Glutamatergic neuron (in vitro differentiated cells): ENCODE measurements around the gene ASPA. TPM values are rescaled to one million over a fixed set of nuclear protein-coding genes. Genes with fewer than 3 reads are reported as not detected.

Experiments
- DNase-seq: peaks from one replicate; pipeline ENCODE4 v3.0.0; 2022
- H3K27ac Mint-ChIP-seq: one replicate; pipeline ENCODE4 v1.8.0; 2020; ENCODE audit warnings: mild to moderate bottlenecking, mixed read lengths, inconsistent platforms; ENCODE audit not compliant: unreplicated experiment
- H3K27me3 Mint-ChIP-seq: one replicate; pipeline ENCODE4 v1.8.0; 2020; ENCODE audit warnings: mild to moderate bottlenecking, moderate library complexity, mixed read lengths, inconsistent platforms; ENCODE audit not compliant: unreplicated experiment
- H3K36me3 Mint-ChIP-seq: one replicate; pipeline ENCODE4 v1.8.0; 2020; ENCODE audit warnings: mild to moderate bottlenecking, mixed read lengths, inconsistent platforms; ENCODE audit not compliant: unreplicated experiment
- H3K4me1 Mint-ChIP-seq: one replicate; pipeline ENCODE4 v1.8.0; 2020; ENCODE audit warnings: mild to moderate bottlenecking, low read depth, mixed read lengths, inconsistent platforms; ENCODE audit not compliant: unreplicated experiment
- H3K4me3 Mint-ChIP-seq: one replicate; pipeline ENCODE4 v1.8.0; 2020; ENCODE audit warnings: mild to moderate bottlenecking, mixed read lengths, inconsistent platforms; ENCODE audit not compliant: unreplicated experiment
- H3K9me3 Mint-ChIP-seq: one replicate; pipeline ENCODE4 v1.8.0; 2020; ENCODE audit warnings: mild to moderate bottlenecking, moderate library complexity, mixed read lengths, inconsistent platforms; ENCODE audit not compliant: unreplicated experiment
- total RNA-seq: library from RNA; stranded (reverse); fragmentation: NEBNext Ultra II Directional; extraction: Animal tissue kit (Norgen Biotek cat#: 25700); gene quantifications from one replicate; pipeline ENCODE4 v1.2.1, GENCODE V29; 2021; ENCODE audit not compliant: unreplicated experiment
- TF ChIP-seq, protein P1 (sequence below): fragments of 200-600 bp; sonication (generic); IDR thresholded peaks from one replicate; pipeline ENCODE4 v1.5.0; 2021; ENCODE audit not compliant: partially characterized antibody, unreplicated experiment

Gene ASPA
- total RNA-seq, 1 donor from 2014 or later, result not detected

DNA sequence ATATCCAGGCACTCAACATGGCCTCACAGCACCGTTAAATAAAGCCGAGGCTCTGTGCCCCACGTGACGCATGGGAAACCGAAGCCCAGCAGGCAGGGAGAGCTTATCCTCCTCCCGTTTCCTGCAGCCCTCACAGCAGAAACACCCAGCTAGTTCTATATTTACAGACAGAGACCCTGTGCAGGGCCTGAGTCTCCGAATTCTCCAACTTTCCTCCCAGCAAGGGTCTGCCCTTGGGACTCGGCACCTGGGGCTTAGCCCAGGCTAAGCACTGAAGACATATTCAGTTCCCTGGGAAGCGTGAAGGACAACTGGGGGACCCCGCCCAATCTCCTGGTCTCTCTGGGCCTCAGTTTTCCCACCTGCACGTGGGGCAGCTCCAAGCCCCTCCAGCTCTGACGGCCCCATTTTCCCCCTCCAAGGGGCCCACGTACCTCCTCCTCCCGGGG lies 52.6 kb downstream of the ASPA start:
- Mint-ChIP-seq H3K27me3 (peaks cover 2% of the 10 kb centered on the region), H3K9me3 (peaks cover 7% of the 10 kb centered on the region), H3K4me1 (no peaks in the 10 kb centered on the region), H3K36me3 (peaks cover 5% of the 10 kb centered on the region), H3K27ac (no peak overlapping the region), H3K4me3 (no peak overlapping the region)
- TF ChIP-seq, protein P1, sequence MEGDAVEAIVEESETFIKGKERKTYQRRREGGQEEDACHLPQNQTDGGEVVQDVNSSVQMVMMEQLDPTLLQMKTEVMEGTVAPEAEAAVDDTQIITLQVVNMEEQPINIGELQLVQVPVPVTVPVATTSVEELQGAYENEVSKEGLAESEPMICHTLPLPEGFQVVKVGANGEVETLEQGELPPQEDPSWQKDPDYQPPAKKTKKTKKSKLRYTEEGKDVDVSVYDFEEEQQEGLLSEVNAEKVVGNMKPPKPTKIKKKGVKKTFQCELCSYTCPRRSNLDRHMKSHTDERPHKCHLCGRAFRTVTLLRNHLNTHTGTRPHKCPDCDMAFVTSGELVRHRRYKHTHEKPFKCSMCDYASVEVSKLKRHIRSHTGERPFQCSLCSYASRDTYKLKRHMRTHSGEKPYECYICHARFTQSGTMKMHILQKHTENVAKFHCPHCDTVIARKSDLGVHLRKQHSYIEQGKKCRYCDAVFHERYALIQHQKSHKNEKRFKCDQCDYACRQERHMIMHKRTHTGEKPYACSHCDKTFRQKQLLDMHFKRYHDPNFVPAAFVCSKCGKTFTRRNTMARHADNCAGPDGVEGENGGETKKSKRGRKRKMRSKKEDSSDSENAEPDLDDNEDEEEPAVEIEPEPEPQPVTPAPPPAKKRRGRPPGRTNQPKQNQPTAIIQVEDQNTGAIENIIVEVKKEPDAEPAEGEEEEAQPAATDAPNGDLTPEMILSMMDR, result no peak
- DNase-seq, result no peak

DNA sequence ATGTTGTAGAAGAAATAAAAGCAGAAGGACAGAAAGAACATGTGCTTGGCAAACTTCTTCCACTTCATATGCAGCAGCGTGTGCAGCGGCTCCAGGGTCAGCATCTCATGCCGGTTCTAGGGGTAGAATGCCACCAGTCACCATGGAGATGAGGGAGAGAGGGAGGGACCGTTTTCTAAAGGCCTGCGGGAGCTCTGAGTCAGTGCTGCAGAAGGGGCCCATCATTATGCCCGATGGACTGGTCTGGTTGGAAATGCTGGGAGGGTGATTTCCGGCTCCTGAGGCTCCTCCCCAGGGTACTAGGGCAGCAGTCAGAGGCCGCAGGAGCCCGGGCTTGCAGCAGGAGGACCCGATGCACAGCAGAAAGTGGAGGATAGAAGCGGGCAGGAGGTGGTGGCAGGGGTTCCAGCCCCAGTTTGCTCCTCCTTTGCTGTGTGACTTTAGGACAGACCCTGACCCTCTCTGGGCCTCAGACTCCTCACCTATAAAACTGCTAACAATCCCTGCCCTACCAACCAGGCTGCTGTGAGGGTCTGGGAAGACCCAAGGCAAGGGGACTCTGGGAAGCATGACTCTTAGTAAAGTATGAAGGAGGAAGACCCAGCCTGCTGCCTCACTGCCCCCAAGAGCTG lies 53.2 kb downstream of the ASPA start:
- H3K4me3 Mint-ChIP-seq, result no peak overlapping the region
- no peaks in the 10 kb centered on the region for H3K4me1 Mint-ChIP-seq
- TF ChIP-seq, protein P1, result no peak
- H3K9me3 Mint-ChIP-seq, result peaks cover 7% of the 10 kb centered on the region
- DNase-seq, result no peak
- no peak overlapping the region for H3K27ac Mint-ChIP-seq
- H3K36me3 Mint-ChIP-seq, result peaks cover 5% of the 10 kb centered on the region
- peaks cover 2% of the 10 kb centered on the region for H3K27me3 Mint-ChIP-seq

DNA sequence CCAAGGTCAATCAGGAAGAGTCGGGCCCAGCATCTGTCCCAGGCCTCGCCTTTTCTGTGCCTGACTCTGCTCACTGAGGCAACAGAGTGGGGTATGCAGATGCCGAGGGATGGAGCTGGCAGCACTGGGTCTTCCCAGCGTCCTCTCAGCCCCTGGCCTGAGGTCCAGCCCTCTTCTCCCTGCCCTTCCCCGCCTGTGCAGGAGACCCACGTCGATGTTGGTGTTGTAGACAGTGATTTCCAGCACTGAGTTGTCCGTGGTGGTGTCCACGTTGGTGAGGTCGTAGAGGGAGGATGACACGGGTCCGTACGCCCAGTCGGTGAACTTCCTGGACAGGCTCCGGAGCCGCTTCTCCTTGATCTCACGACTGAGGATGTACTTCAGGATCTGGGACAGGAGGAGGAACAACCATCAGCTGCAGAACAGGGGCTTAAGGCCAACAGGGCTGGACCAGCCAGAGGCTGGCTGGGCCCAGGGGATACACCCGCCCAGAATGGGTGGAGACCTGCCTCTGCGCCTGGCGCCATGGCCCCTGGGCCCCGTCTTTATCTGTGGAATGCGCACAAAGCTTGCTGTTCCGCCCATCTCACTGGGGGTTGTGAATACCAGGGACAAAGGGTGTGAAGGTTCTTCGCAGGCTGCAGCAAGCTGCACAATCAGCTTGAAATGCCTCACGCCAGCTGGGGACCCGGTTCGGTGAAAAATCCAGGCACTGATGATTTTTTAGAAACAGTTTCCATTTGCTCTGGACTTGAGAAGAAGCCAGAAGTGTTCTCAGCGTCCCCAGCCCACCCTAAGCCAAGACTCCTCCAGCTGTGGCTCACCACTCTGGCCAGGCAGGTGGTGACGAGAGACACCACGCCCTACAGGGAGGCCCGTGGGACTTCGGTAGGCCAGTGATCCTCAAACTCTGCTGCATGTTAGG lies 54.3 kb downstream of the ASPA start:
- Mint-ChIP-seq H3K27ac (no peak overlapping the region), H3K4me1 (no peaks in the 10 kb centered on the region), H3K4me3 (no peak overlapping the region), H3K27me3 (peaks cover 2% of the 10 kb centered on the region), H3K9me3 (peaks cover 7% of the 10 kb centered on the region), H3K36me3 (peaks cover 5% of the 10 kb centered on the region)
- DNase-seq, result no peak
- TF ChIP-seq, protein P1, result no peak

DNA sequence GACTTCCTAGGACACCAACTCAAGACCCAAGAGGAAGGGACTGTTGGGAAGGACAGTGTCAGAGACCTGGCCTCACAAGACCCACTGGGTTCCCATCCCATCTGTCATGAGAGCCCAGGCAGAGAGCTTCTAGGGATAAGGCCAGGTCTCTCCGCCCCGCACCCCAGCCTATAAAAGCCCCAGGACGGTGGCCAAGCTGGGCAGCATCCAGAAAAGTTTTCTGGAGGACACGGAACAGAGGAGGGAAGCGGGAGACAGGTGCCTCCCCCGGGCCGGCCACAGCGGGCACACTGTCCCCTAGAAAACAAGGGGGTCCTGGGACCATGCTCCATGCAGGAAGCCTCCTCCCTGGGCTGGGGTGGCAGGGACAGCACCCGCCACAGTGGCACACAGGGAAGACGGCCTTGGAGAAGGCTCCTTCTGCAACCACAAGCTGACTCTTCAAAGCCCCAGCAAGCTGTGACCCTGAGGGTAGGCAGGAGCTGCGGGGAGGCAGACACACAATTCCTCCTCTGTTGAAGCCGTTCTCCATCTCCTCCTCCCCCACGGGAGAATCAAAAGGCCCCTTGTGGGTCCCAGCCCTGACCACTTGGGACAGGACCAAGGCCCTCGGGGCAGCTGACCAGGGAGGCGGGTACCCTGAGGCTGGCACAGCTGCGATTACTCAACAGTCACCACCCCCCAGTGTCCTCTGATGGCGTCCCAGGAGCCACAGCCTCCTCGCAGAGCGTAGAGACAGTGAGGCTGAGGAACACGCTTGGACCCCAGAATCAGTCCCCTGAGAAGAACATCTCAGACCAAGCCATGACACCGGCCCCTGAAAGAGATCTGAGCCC lies 55.7 kb downstream of the ASPA start:
- no peak overlapping the region for H3K27ac Mint-ChIP-seq
- peaks cover 5% of the 10 kb centered on the region for H3K36me3 Mint-ChIP-seq
- no peak overlapping the region for H3K4me3 Mint-ChIP-seq
- TF ChIP-seq, protein P1, result no peak
- no peak for DNase-seq
- peaks cover 5% of the 10 kb centered on the region for H3K27me3 Mint-ChIP-seq
- H3K9me3 Mint-ChIP-seq, result peaks cover 7% of the 10 kb centered on the region
- peaks cover 2% of the 10 kb centered on the region for H3K4me1 Mint-ChIP-seq
